KMS-11 (cell line): ENCODE measurements around the gene NLGN1.

Experiments
- H2AFZ ChIP-seq: fragments of 200-600 bp; sonication (generic); 2 replicates; pipeline ENCODE4 v1.6.1; 2016; ENCODE audit warnings: antibody characterized with exemption, mixed run types, low read depth
- H3K27ac ChIP-seq: fragments of 200-600 bp; sonication (generic); 2 replicates; pipeline ENCODE4 v1.6.1; 2016; ENCODE audit warnings: mild to moderate bottlenecking, mixed run types
- H3K27me3 ChIP-seq: fragments of 200-600 bp; sonication (generic); 2 replicates; pipeline ENCODE4 v1.6.1; 2017; ENCODE audit warnings: mild to moderate bottlenecking, low read depth, mixed run types, moderate library complexity; ENCODE audit not compliant: insufficient read depth
- H3K36me3 ChIP-seq: fragments of 200-600 bp; sonication (generic); 2 replicates; pipeline ENCODE4 v1.6.1; 2017; ENCODE audit warnings: mild to moderate bottlenecking, mixed run types; ENCODE audit not compliant: insufficient read depth
- H3K4me1 ChIP-seq: fragments of 200-600 bp; sonication (generic); 2 replicates; pipeline ENCODE4 v1.6.1; 2016; ENCODE audit warnings: mild to moderate bottlenecking, low read depth, mixed run types; ENCODE audit not compliant: poor library complexity, severe bottlenecking
- H3K4me2 ChIP-seq: fragments of 200-600 bp; sonication (generic); 2 replicates; pipeline ENCODE4 v1.7.0; 2016; ENCODE audit warnings: mild to moderate bottlenecking, mixed run types
- H3K4me3 ChIP-seq: fragments of 200-600 bp; sonication (generic); IDR thresholded peaks from 2 replicates; pipeline ENCODE4 v1.6.1; 2017; ENCODE audit warnings: low read depth, low read length, mixed read lengths; ENCODE audit not compliant: insufficient read depth
- H3K79me2 ChIP-seq: fragments of 200-600 bp; sonication (generic); 2 replicates; pipeline ENCODE4 v1.6.1; 2016; ENCODE audit warnings: low read depth, mixed run types; ENCODE audit not compliant: insufficient read depth
- H3K9ac ChIP-seq: fragments of 200-600 bp; sonication (generic); 2 replicates; pipeline ENCODE4 v1.6.1; 2016; ENCODE audit warnings: mild to moderate bottlenecking, mixed run types
- H4K20me1 ChIP-seq: fragments of 200-600 bp; sonication (generic); 2 replicates; pipeline ENCODE4 v1.6.1; 2016; ENCODE audit warnings: mild to moderate bottlenecking, mixed run types; ENCODE audit not compliant: insufficient read depth
- TF ChIP-seq, protein P1 (sequence below): fragments of 200-600 bp; sonication (generic); conservative IDR thresholded peaks from 2 replicates; pipeline ENCODE4 v1.6.1; 2017; ENCODE audit warnings: low read depth, mild to moderate bottlenecking, antibody characterized with exemption, low read length, moderate library complexity, mixed read lengths

The NLGN1 gene

DNA sequence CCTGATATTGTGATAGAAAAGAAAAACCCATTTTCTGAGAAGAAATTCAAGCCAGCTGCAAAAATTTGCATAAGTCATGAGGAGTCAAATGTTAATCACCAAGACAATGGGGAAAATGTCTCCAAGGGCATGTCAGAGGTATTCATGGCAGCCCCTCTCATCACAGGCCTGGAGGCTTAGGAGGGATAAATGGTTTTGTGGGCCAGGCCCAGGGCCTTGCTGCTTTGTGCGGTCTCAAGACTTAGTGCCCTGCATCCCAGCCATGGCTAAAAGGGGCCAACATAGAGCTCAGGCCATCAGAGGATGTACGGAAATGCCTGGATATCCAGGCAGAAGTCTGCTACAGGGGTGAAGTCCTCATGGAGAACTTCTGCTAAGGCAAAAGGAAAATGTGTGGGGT lies 631.1 kb downstream of the NLGN1 start:
- Histone ChIP-seq H3K4me3 (no peak overlapping the region), H3K9ac (no peak overlapping the region), H3K36me3 (no peaks in the 10 kb centered on the region), H3K27ac (no peak overlapping the region), H3K79me2 (no peaks in the 10 kb centered on the region), H4K20me1 (no peaks in the 10 kb centered on the region), H2AFZ (no peak overlapping the region), H3K4me2 (no peak overlapping the region), H3K4me1 (no peaks in the 10 kb centered on the region), H3K27me3 (no peaks in the 10 kb centered on the region)
- TF ChIP-seq, protein P1, sequence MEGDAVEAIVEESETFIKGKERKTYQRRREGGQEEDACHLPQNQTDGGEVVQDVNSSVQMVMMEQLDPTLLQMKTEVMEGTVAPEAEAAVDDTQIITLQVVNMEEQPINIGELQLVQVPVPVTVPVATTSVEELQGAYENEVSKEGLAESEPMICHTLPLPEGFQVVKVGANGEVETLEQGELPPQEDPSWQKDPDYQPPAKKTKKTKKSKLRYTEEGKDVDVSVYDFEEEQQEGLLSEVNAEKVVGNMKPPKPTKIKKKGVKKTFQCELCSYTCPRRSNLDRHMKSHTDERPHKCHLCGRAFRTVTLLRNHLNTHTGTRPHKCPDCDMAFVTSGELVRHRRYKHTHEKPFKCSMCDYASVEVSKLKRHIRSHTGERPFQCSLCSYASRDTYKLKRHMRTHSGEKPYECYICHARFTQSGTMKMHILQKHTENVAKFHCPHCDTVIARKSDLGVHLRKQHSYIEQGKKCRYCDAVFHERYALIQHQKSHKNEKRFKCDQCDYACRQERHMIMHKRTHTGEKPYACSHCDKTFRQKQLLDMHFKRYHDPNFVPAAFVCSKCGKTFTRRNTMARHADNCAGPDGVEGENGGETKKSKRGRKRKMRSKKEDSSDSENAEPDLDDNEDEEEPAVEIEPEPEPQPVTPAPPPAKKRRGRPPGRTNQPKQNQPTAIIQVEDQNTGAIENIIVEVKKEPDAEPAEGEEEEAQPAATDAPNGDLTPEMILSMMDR = no peak

DNA sequence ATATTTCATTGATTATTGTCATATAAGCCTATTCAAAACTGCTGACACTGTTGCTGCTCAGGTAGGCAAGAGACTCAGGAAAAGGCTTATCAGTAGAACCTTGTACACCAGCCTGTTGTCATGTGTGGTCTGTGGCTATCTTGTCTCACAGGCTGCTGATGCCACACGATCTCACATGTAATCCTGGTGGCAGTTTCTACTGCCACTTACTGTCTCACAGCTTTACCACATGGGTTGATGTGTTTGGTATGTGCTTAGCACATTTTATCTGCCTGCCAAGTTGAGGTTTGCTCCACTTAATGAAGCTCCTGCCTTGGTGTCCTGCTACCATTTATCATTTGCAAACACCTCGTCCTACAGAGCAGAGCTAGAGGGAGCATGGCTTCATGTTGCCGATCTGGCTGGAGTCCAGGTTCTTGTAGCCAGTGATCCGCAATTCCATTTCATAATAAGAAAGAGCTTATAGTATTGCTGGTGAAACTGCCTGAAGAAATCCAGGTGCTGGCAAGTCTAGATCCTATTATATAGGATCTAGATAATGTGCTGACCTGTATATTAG lies 637.9 kb downstream of the NLGN1 start:
- no peak overlapping the region for H3K9ac ChIP-seq
- TF ChIP-seq, protein P1 = no peak
- H3K4me3 ChIP-seq = no peak overlapping the region
- H3K36me3 ChIP-seq = no peaks in the 10 kb centered on the region
- H3K4me2 ChIP-seq = no peak overlapping the region
- no peaks in the 10 kb centered on the region for H3K79me2 ChIP-seq
- no peak overlapping the region for H2AFZ ChIP-seq
- no peaks in the 10 kb centered on the region for H3K27me3 ChIP-seq
- H3K4me1 ChIP-seq = no peaks in the 10 kb centered on the region
- H4K20me1 ChIP-seq = no peaks in the 10 kb centered on the region
- H3K27ac ChIP-seq = no peak overlapping the region

DNA sequence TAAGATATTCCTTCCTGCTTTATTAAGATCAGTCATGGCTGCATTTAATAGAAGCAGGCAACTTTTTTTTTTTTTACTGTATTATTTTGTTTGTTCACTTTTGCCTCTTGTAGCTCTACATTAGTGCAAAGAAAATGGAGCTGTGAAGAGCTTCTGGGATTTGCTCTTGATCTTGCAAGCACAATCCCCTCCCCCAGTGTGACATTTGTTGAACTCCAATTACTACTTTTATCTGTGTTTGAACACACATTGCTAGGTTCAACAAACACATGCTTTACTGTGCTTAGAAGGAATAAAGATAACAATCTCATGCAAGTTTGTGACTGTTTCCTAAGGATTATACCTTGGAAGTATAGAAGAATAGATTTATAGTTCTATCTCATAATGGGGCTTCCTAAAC lies 648.8 kb downstream of the NLGN1 start:
- H3K27me3 ChIP-seq = no peaks in the 10 kb centered on the region
- no peak overlapping the region for H3K9ac ChIP-seq
- TF ChIP-seq, protein P1 = no peak
- no peak overlapping the region for H3K27ac ChIP-seq
- H3K36me3 ChIP-seq = no peaks in the 10 kb centered on the region
- no peaks in the 10 kb centered on the region for H3K4me1 ChIP-seq
- H3K79me2 ChIP-seq = no peaks in the 10 kb centered on the region
- no peak overlapping the region for H3K4me3 ChIP-seq
- H3K4me2 ChIP-seq = no peak overlapping the region
- H2AFZ ChIP-seq = no peak overlapping the region
- H4K20me1 ChIP-seq = no peaks in the 10 kb centered on the region

DNA sequence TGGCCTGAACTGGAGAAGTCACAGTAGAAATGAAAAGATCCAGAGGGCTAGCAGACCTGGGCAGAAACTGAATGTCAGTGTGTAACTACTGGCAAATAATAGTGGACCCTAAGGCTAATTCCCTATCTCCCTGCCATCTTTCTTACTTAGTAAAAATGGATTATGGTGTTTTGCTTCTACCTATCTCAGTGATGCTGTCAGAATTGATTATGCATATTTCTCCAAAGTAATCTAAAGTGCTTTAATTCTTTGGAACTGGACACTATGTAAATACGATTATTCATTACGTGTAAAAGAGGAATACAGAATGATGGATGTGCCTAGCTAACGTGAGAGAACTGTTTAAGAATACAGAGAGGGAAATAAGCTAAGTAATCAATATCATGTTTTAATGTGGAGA lies 651.9 kb downstream of the NLGN1 start:
- TF ChIP-seq, protein P1 = no peak

DNA sequence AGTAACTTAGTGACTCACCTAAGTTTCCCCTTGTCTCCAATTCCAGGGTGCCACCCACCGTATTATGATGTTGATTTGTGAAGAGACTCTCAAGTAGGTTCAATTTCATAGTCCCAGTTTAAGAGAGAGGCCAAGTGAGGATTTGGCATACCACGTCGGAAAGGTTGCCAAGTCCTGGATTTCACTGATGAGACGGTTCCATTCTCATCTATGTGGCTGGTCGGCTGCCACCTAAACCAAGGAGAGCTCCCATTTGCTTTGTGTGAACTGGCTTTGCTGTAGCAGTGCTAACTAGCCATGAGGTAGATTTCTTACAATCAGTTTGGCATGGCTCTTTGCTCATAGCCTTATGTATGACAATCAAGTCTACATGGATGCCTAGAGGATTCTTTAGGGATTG lies 653.6 kb downstream of the NLGN1 start:
- Histone ChIP-seq H3K4me2 (no peak overlapping the region), H3K79me2 (no peaks in the 10 kb centered on the region), H2AFZ (no peak overlapping the region), H3K36me3 (no peaks in the 10 kb centered on the region; the same call in 1 of the 2 replicates), H3K4me1 (no peaks in the 10 kb centered on the region), H4K20me1 (no peaks in the 10 kb centered on the region), H3K4me3 (no peak overlapping the region), H3K27ac (no peak overlapping the region), H3K27me3 (no peaks in the 10 kb centered on the region), H3K9ac (no peak overlapping the region)
- TF ChIP-seq, protein P1 = no peak

More for the DNA sequence above, 651.9 kb downstream of the NLGN1 start:
- no peaks in the 10 kb centered on the region for H3K79me2 ChIP-seq
- H3K27ac ChIP-seq = no peak overlapping the region
- H2AFZ ChIP-seq = no peak overlapping the region
- H3K36me3 ChIP-seq = no peaks in the 10 kb centered on the region
- no peak overlapping the region for H3K4me2 ChIP-seq
- no peaks in the 10 kb centered on the region for H3K27me3 ChIP-seq
- H3K4me3 ChIP-seq = no peak overlapping the region
- no peaks in the 10 kb centered on the region for H3K4me1 ChIP-seq
- H3K9ac ChIP-seq = no peak overlapping the region
- H4K20me1 ChIP-seq = no peaks in the 10 kb centered on the region
